GM18499 (cell line): Measurements from ENCODE around the gene PTPN20.

ENCODE experiments used
- ATAC-seq: cut with Tn5 transposase; IDR thresholded peaks from one replicate; pipeline ENCODE4 v1.9.1; 2021; ENCODE audit warnings: moderate number of reproducible peaks; ENCODE audit not compliant: insufficient read depth, unreplicated experiment

Gene PTPN20

DNA sequence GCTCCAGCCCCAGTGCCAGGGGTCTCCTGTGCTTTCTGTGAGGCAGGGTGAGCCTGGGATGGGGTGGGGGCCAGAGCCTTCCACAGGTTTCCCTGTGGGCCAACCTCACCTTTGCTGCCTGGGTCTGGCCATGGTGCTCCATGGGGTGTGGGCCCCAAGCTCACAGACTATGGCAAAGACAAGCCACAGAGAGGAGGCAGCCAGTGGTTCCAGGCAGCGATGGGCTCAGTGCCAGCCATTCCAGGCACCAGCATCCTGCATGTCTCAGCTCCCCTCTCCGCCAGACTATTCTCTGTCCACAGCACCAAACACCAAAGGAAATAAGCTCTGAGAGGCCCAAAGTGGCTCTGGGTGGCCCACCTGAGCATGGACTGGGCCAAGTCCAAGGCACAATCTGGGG is 133.5 kb downstream of the PTPN20 start:
- ATAC-seq, result no peak

GRCh38 chr10:47045331-47045861 is 134.2 kb downstream of the PTPN20 start:
- ATAC-seq, result no peak

GRCh38 chr10:47046321-47047126 is 135.3 kb downstream of the PTPN20 start:
- no peak for ATAC-seq

DNA sequence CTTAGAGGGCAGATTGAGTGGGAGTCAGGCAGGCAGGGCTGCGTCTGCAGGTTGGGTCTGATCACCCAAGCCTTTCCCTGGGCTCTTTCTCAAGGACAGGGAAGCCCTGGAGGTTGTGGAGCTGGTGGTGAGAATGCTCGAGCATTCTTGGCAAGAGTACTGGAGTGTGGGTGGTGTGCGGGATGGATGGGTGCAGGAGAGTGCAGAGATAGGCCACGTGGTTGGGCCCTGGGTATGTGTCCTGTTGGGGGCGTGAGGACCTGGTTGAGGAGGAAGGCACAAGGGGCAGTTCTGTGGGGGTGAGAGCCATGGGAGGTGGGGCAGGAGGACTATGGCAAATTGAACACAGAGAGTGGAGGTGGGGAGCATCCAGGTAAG is 135.9 kb downstream of the PTPN20 start:
- ATAC-seq, result no peak

- no peak for ATAC-seq
Observed at GRCh38 chr10:47047577-47048525, 136.6 kb downstream of the PTPN20 start.

DNA sequence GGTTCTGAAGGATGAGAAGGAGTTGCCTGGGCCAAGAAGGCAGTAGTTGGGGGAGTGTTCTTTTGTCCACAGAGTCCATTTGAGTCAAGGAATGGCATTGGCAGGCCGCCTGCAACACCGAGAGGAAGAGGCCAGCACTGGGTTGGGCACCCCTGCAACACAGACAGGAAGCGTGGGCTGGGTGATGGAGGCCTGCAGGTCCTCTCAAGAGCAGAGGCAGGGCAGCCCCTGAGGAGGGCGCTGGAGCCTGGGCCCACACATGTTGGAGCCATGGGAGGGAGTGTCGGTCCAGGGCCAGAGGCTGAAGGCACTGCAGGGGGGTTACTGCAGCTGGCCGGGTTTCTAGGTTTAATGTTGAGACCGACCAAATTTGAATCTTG is 137.3 kb downstream of the PTPN20 start:
- no peak for ATAC-seq

- ATAC-seq, result no peak
Observed at GRCh38 chr10:47049056-47049851, 138.0 kb downstream of the PTPN20 start.

- no peak for ATAC-seq
Observed at GRCh38 chr10:47049906-47050305, 138.7 kb downstream of the PTPN20 start.

DNA sequence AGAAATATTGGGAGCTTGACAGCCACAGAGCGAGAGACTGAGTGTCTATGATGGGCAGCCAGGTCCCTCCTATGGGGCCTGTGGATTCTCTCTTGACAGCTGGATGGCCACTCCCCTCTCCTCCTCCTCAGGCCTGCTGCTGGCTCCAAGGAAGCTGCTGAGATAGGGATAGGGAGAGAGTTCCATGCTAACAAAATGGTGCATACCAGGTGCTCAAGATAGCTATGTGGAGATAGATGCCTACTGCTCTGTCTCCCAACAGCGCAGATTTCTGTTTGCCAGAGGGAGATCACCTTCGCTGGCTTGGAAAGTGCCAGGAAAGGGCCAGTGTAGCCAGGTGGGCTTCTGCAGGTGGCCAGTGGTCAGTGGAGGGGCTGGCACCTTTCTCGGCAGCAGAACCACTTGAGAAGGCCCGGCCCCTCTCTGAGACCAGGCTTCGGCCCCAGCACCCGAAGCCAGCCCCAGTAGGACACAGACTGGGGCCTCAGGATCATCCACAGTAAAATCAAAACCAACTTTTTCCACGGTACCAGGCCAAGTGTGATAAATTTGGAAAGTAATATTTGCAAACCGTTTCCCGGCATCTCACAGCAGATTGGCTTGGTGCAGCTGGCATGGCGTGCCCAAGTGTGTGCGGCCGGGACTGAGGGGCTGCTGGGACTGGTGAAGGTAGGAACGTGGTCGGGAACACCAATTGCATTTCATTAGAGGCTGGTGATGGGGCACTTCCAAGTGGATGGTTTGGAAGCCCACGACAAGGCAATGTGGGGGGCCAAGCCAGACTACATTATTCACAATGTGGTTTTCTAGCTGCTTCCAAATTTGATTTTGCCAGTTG is 139.6 kb downstream of the PTPN20 start:
- ATAC-seq, result no peak

DNA sequence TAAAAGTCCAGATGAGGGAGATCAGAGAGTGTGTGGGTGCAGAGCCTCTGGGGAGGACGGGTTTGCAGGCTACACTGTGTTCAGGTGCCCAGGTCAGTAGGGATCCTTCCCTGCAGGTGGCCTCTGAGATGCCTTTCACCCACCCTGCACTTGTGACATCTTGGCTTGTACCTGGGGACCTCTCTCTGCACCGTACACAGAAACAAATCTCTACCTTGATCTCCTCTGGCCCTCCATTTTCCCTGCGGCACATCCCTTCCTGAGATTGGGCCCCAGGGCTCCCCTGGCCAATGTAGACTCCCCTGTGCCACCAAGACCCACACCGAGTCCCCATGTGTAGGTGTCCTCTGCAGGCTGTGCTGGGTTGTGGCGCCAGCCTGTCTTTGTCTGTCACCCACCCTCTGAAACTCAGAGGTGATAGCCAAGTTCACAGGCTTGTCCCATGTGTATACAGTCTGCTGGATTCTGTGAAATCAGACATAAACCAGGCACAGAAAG is 140.6 kb downstream of the PTPN20 start:
- ATAC-seq, result no peak
